HG03439 (cell line): ENCODE results near the gene EFCAB12.

Experiments used
- ATAC-seq: cut with Tn5 transposase; IDR thresholded peaks from one replicate; pipeline ENCODE4 v1.9.1; 2021; ENCODE audit warnings: mild to moderate bottlenecking, moderate library complexity; ENCODE audit not compliant: unreplicated experiment

Gene EFCAB12

GRCh38 chr3:129446926-129447325, 18.5 kb upstream of the EFCAB12 start:
- no peak for ATAC-seq

GRCh38 chr3:129445471-129445870, 17.0 kb upstream of the EFCAB12 start:
- no peak for ATAC-seq

- ATAC-seq = no peak
These were observed 14.5 kb upstream of the EFCAB12 start for GRCh38 chr3:129442947-129443346.

- ATAC-seq = no peak
These were observed 14.1 kb upstream of the EFCAB12 start for GRCh38 chr3:129442486-129442885.

- ATAC-seq = no peak
These were observed 13.3 kb upstream of the EFCAB12 start for GRCh38 chr3:129441782-129442181.

GRCh38 chr3:129441215-129441614, 12.8 kb upstream of the EFCAB12 start:
- no peak for ATAC-seq

GRCh38 chr3:129440618-129441190, 12.3 kb upstream of the EFCAB12 start:
- ATAC-seq = no peak

GRCh38 chr3:129439817-129440617, 11.6 kb upstream of the EFCAB12 start, which contains the start of the genes IFT122 and MBD4:
TSS of gene IFT122 (plus strand) at chr3:129440224. CDS start at chr3:129440331, 107 bp downstream.
TSS of gene MBD4 (minus strand) at chr3:129439948. CDS start at chr3:129439833, 115 bp downstream.
- ATAC-seq = peak; percentile 85

- peak; percentile 13 for ATAC-seq
These were observed 10.9 kb upstream of the EFCAB12 start for GRCh38 chr3:129439226-129439816.

GRCh38 chr3:129435367-129435766, 6.9 kb upstream of the EFCAB12 start:
- ATAC-seq = no peak

- ATAC-seq = no peak
These were observed 5.7 kb upstream of the EFCAB12 start for GRCh38 chr3:129434140-129434539.

GRCh38 chr3:129433565-129433964, 5.1 kb upstream of the EFCAB12 start:
- ATAC-seq = no peak

GRCh38 chr3:129432671-129433070, 4.2 kb upstream of the EFCAB12 start:
- ATAC-seq = no peak

GRCh38 chr3:129432036-129432435, 3.6 kb upstream of the EFCAB12 start:
- no peak for ATAC-seq

GRCh38 chr3:129429602-129430001, 1.2 kb upstream of the EFCAB12 start:
- ATAC-seq = no peak

- ATAC-seq = no peak
These were observed 630 bp upstream of the EFCAB12 start for GRCh38 chr3:129429080-129429451.

GRCh38 chr3:129428007-129428375, 445 bp downstream of the EFCAB12 start:
- ATAC-seq = no peak

- no peak for ATAC-seq
These were observed 2.8 kb downstream of the EFCAB12 start for GRCh38 chr3:129425619-129426018.

GRCh38 chr3:129425213-129425612, 3.2 kb downstream of the EFCAB12 start:
- no peak for ATAC-seq

GRCh38 chr3:129424185-129424841, 4.1 kb downstream of the EFCAB12 start:
- ATAC-seq = peak; percentile 61

GRCh38 chr3:129422897-129423296, 5.5 kb downstream of the EFCAB12 start:
- ATAC-seq = no peak
